ENCODE data around the gene NMRK2.
"Not testable (repeated sequence)": the region's sequence is repeated elsewhere in the genome, so short reads cannot be mapped to it uniquely, and the experiment has no call there.

NMRK2 gene

GRCh38 chr19:3950871-3951861, 18.3 kb downstream of the NMRK2 start:
- H3K4me3 Mint-ChIP-seq, result no peak overlapping the region
- TF ChIP-seq CTCF (IDR thresholded peaks at IDR 0.05), result no peak
- no peak for DNase-seq
- no peaks in the 10 kb centered on the region for H3K9me3 Mint-ChIP-seq
- peaks cover 4% of the 10 kb centered on the region for H3K27me3 Mint-ChIP-seq (ENCODE audit: low read depth, poor library complexity)
- peaks cover 17% of the 10 kb centered on the region for H3K4me1 Mint-ChIP-seq
- no peaks in the 10 kb centered on the region for H3K36me3 Mint-ChIP-seq (ENCODE audit: low read depth)
- no peak overlapping the region for H3K27ac Mint-ChIP-seq

- H3K9me3 Mint-ChIP-seq; H3K4me3 Mint-ChIP-seq; H3K36me3 Mint-ChIP-seq (ENCODE audit: low read depth); H3K27me3 Mint-ChIP-seq (ENCODE audit: low read depth, poor library complexity); DNase-seq: not testable (repeated sequence)
- Mint-ChIP-seq H3K27ac (peak overlapping the region; percentile 92), H3K4me1 (peaks cover 17% of the 10 kb centered on the region)
Measured at GRCh38 chr19:3952755-3953276, 19.9 kb downstream of the NMRK2 start.

GRCh38 chr19:3954107-3954506, 21.2 kb downstream of the NMRK2 start:
- DNase-seq, result no peak
- H3K4me3 Mint-ChIP-seq, result no peak overlapping the region
- H3K27me3 Mint-ChIP-seq (ENCODE audit: low read depth, poor library complexity), result peaks cover 4% of the 10 kb centered on the region
- no peak overlapping the region for H3K27ac Mint-ChIP-seq
- no peak for TF ChIP-seq CTCF (IDR thresholded peaks at IDR 0.05)
- H3K9me3 Mint-ChIP-seq, result no peaks in the 10 kb centered on the region
- H3K4me1 Mint-ChIP-seq, result peaks cover 17% of the 10 kb centered on the region
- peaks cover 5% of the 10 kb centered on the region for H3K36me3 Mint-ChIP-seq (ENCODE audit: low read depth)

GRCh38 chr19:3955276-3955675, 22.4 kb downstream of the NMRK2 start:
- not testable (repeated sequence) for H3K9me3 Mint-ChIP-seq; H3K27me3 Mint-ChIP-seq (ENCODE audit: low read depth, poor library complexity); H3K36me3 Mint-ChIP-seq (ENCODE audit: low read depth); H3K4me3 Mint-ChIP-seq; DNase-seq
- peaks cover 17% of the 10 kb centered on the region for H3K4me1 Mint-ChIP-seq
- H3K27ac Mint-ChIP-seq, result peak overlapping the region; percentile 66

- Mint-ChIP-seq H3K9me3 (no peaks in the 10 kb centered on the region), H3K36me3 (ENCODE audit: low read depth) (peaks cover 5% of the 10 kb centered on the region), H3K27me3 (ENCODE audit: low read depth, poor library complexity) (no peaks in the 10 kb centered on the region), H3K27ac (peak overlapping the region; percentile 36), H3K4me3 (no peak overlapping the region), H3K4me1 (peaks cover 17% of the 10 kb centered on the region)
- no peak for TF ChIP-seq CTCF (IDR thresholded peaks at IDR 0.05)
- DNase-seq, result no peak
Measured at GRCh38 chr19:3955688-3956087, 22.8 kb downstream of the NMRK2 start.

- Mint-ChIP-seq H3K27ac (no peak overlapping the region), H3K4me3 (no peak overlapping the region), H3K4me1 (no peaks in the 10 kb centered on the region), H3K27me3 (ENCODE audit: low read depth, poor library complexity) (no peaks in the 10 kb centered on the region), H3K9me3 (no peaks in the 10 kb centered on the region), H3K36me3 (ENCODE audit: low read depth) (peaks cover 17% of the 10 kb centered on the region)
- no peak for TF ChIP-seq CTCF (IDR thresholded peaks at IDR 0.05)
- no peak for DNase-seq
Measured at GRCh38 chr19:3958836-3959765, 26.2 kb downstream of the NMRK2 start.

Data from nephron progenitor cell (in vitro differentiated cells).